HCT116 (cell line): ENCODE results near the gene TGM6.

Experiments used
- ATF3 ChIP-seq: IDR thresholded peaks from 2 replicates; pipeline ENCODE4 v1.6.1; 2012
- CBX3 ChIP-seq: IDR thresholded peaks from 2 replicates; pipeline ENCODE4 v1.6.1; 2012; ENCODE audit warnings: low read depth
- CTCF ChIP-seq, 3 experiments: fragments of 200-600 bp in 1 of 3; sonication (generic) in 1 of 3; IDR thresholded peaks in 2 of 3; conservative IDR thresholded peaks in 1 of 3; 2 replicates each; pipeline ENCODE4 v1.5.1; 2012 to 2017; ENCODE audit warnings: low read depth in 2 of 3, low read length in 2 of 3, antibody characterized with exemption in 1 of 3, borderline replicate concordance in 1 of 3, control low read depth in 1 of 3, mild to moderate bottlenecking in 1 of 3, mixed read lengths in 1 of 3, mixed run types in 1 of 3, moderate library complexity in 1 of 3; ENCODE audit not compliant: insufficient read depth in 1 of 3
- EZH2 ChIP-seq: fragments of 200-600 bp; sonication (generic); IDR thresholded peaks from 2 replicates; pipeline ENCODE4 v1.6.1; 2017; ENCODE audit warnings: antibody characterized with exemption, mixed run types
- EZH2phosphoT487 ChIP-seq: fragments of 200-600 bp; IDR thresholded peaks from 2 replicates; pipeline ENCODE4 v1.6.1; 2018; ENCODE audit warnings: antibody characterized with exemption, borderline replicate concordance
- FOSL1 ChIP-seq: IDR thresholded peaks from 2 replicates; pipeline ENCODE4 v1.6.1; 2012; ENCODE audit warnings: low read depth
- POLR2A ChIP-seq: IDR thresholded peaks from 2 replicates; pipeline ENCODE4 v1.7.0; 2011; ENCODE audit warnings: borderline replicate concordance; ENCODE audit not compliant: insufficient read depth, insufficient read length; ENCODE audit errors: extremely low read depth
- POLR2AphosphoS5 ChIP-seq: IDR thresholded peaks from 2 replicates; pipeline ENCODE4 v1.6.1; 2011; ENCODE audit warnings: mild to moderate bottlenecking, low read depth, low read length, moderate library complexity
- RAD21 ChIP-seq: IDR thresholded peaks from 2 replicates; pipeline ENCODE4 v1.6.1; 2012; ENCODE audit warnings: low read depth, mild to moderate bottlenecking
- REST ChIP-seq: IDR thresholded peaks from 2 replicates; pipeline ENCODE4 v1.6.1; 2012; ENCODE audit warnings: low read depth
- TCF7L2 ChIP-seq: IDR thresholded peaks from 2 replicates; pipeline ENCODE4 v1.7.0; 2011; ENCODE audit warnings: borderline replicate concordance, inconsistent platforms; ENCODE audit not compliant: insufficient read depth, insufficient read length; ENCODE audit errors: extremely low read depth
- YY1 ChIP-seq: IDR thresholded peaks from 2 replicates; pipeline ENCODE4 v1.6.1; 2011; ENCODE audit warnings: low read length, low read depth, moderate library complexity, mild to moderate bottlenecking; ENCODE audit not compliant: insufficient replicate concordance; ENCODE audit errors: extremely low read depth
- ZBTB33 ChIP-seq: IDR thresholded peaks from 2 replicates; pipeline ENCODE4 v1.6.1; 2011; ENCODE audit warnings: mild to moderate bottlenecking, low read length, moderate library complexity; ENCODE audit not compliant: insufficient replicate concordance; ENCODE audit errors: extremely low read depth
- ZFX ChIP-seq: fragments of 450-650 bp; IDR thresholded peaks from 2 replicates; pipeline ENCODE4 v1.6.1; 2017

GRCh38 chr20:2397595-2398145 is 17.0 kb downstream of the TGM6 start:
- TF ChIP-seq FOSL1, result no peak
- no peak for TF ChIP-seq CBX3
- TF ChIP-seq POLR2AphosphoS5, result no peak
- TF ChIP-seq POLR2A, result no peak
- peak in 2 of 3 experiments; percentile 39 to 42; a peak in 4 of 6 replicates for TF ChIP-seq CTCF (IDR thresholded peaks at IDR 0.05 in 2 of 3, conservative IDR thresholded peaks at IDR 0.05 in 1 of 3; ENCODE audit: borderline replicate concordance in 1 of 3, insufficient read depth in 1 of 3, low read depth in 2 of 3, low read length in 2 of 3)
- TF ChIP-seq RAD21, result no peak
- no peak for TF ChIP-seq REST
- no peak for TF ChIP-seq YY1
- TF ChIP-seq EZH2, result no peak
- TF ChIP-seq ZFX, result no peak
- TF ChIP-seq ATF3, result no peak
- no peak for TF ChIP-seq EZH2phosphoT487
- TF ChIP-seq ZBTB33, result no peak
- TF ChIP-seq TCF7L2, result no peak
